ENCODE measurements around the gene ENO4.

The ENO4 gene

GRCh38 chr10:116868722-116869121, 19.4 kb downstream of the ENO4 start:
- DNase-seq (ENCODE audit: low spot score), result no peak

DNA sequence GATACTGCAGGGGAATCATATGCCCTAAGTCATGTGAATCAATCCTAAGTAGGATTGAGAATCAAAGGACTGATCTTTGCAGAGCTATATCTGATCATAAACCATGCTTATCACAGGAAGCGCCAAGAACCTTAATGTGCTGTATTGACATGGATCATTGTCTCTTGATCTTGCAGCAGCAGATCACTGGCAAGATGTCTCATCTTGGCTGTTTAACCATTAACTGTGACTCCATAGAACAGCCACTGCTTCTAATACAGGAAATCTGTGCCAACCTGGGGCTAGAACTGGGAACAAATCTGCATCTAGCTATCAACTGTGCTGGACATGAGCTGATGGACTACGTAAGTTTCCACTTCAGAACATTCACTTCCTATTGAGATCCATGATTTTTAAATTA, 21.6 kb downstream of the ENO4 start:
- DNase-seq (ENCODE audit: low spot score), result no peak

GRCh38 chr10:116873134-116873533, 23.8 kb downstream of the ENO4 start:
- no peak for DNase-seq (ENCODE audit: low spot score)

DNA sequence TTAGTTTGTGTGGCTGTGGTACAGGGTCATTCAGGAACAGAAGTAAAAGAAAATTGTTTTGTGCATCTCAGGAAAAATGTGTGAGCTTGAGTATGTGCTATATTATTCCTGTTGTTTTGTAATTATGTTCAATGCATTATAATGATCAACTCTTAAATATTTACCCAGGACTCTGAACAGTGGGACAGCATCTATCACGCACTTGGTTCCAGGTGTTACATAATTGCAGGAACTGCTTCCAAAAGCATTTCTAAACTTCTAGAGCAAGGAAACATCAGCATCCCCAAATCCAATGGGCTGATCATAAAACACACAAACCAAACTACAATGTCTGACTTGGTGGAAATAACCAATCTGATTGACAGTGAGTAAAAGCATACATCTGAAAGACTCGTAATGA, 26.6 kb downstream of the ENO4 start:
- no peak for DNase-seq (ENCODE audit: low spot score)

- DNase-seq (ENCODE audit: low spot score), result no peak
These were observed 28.1 kb downstream of the ENO4 start for GRCh38 chr10:116877391-116877790.

DNA sequence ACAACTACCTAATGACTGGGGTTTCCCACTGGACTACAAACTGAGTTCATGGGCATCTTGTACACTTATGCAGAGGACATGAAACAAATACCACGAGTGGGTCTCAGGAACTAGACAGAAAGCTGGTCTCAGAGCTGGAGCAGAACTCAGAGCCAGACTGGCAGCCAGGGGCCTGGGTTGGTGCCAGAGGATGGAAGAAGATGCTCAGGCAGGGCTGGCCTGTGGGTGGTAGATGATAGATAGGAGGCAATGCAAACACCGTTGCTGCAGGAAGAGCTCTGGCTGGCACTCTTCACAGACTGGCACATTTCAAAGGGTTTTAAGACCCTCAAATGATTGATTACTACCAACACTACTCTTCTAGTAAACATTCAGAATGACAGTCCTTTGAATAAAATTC, 28.8 kb downstream of the ENO4 start:
- DNase-seq (ENCODE audit: low spot score), result no peak

DNA sequence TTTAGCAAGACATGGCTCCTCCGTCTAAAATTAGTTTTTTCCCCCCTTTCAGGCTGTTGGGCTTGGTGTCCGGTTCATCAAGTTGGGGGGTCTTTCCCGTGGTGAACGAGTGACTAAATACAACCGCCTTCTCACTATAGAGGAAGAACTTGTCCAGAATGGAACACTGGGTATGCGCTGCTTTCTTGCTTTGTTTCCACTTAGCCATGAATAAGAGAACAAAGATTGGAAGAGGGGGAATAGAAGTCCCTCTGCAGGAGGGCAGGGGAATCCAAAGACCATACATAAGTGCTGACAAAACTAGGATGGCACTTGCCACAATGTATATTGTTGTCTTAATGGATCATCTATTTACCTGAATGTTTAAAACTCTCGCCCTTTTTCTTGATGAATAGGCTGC, 30.5 kb downstream of the ENO4 start:
- no peak for DNase-seq (ENCODE audit: low spot score)

- peak; percentile 62 for DNase-seq (ENCODE audit: low spot score)
These were observed 31.6 kb downstream of the ENO4 start for GRCh38 chr10:116880716-116881482.

DNA sequence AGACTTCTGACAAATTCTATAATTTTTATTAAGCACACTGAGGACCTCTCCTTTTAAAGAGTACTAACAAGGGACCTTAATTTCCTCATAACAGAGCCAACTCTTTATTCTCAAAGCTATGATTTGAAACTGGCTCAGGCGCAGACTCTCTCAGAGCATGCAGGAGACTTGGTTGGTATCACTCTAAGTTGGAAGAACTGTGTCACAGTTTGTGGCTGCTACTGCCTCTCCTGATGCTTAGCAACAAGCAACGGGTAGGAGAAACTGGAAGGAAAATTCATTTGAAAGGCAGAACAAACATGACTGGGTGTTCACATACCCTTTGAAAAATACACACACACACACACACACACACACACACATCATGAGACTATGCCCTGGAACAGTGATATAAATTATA, 33.3 kb downstream of the ENO4 start:
- no peak for DNase-seq (ENCODE audit: low spot score)

DNA sequence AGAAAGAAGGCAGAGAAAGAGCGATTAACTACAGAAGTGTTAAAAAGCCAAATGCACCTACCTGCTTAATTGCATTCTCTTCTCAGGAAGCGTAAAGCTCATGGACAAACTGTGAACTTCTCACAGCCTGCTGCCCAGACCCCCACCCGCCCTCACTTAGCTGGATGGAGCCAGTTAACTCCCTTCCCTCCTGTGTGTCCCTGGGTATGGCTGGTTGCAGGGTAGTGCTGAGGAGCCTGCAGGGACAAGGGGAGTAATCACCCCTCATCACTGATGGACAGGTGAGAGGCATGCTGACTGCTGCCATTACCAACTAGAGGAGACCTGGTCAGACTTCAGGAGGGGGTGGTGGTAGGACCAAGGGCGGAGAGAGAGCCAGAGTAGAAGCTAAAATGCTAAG, 37.5 kb downstream of the ENO4 start:
- no peak for DNase-seq (ENCODE audit: low spot score)

- no peak for DNase-seq (ENCODE audit: low spot score)
These were observed 39.2 kb downstream of the ENO4 start for GRCh38 chr10:116888380-116889055.

GRCh38 chr10:116889066-116889465, 39.8 kb downstream of the ENO4 start:
- DNase-seq (ENCODE audit: low spot score), result no peak

- peak; percentile 68 for DNase-seq (ENCODE audit: low spot score)
These were observed 41.9 kb downstream of the ENO4 start for GRCh38 chr10:116891208-116891607.

- no peak for DNase-seq (ENCODE audit: low spot score)
These were observed 43.8 kb downstream of the ENO4 start for GRCh38 chr10:116892907-116893685.

GRCh38 chr10:116893686-116894037, 44.4 kb downstream of the ENO4 start:
- DNase-seq (ENCODE audit: low spot score), result no peak

- DNase-seq (ENCODE audit: low spot score), result no peak
These were observed 50.3 kb downstream of the ENO4 start for GRCh38 chr10:116899626-116900025.

DNA sequence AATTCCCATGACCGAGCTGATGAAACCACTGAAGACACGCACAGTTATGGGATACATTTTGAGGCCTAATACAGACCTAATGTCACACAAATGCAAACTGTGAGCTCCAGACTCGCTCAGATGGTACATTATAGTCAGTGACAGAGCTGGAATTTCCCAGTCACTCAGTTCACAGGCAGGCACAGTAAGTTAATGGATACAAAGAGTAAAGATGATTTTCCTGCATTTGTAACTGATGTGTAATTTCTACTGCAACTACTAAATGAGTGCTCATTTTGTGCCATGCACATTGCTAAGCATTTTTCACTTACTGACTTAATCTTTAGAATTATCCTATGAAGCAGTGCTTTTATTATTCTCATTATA, 56.5 kb downstream of the ENO4 start:
- no peak for DNase-seq (ENCODE audit: low spot score)

- DNase-seq (ENCODE audit: low spot score), result no peak
These were observed 58.1 kb downstream of the ENO4 start for GRCh38 chr10:116907245-116907987.

DNA sequence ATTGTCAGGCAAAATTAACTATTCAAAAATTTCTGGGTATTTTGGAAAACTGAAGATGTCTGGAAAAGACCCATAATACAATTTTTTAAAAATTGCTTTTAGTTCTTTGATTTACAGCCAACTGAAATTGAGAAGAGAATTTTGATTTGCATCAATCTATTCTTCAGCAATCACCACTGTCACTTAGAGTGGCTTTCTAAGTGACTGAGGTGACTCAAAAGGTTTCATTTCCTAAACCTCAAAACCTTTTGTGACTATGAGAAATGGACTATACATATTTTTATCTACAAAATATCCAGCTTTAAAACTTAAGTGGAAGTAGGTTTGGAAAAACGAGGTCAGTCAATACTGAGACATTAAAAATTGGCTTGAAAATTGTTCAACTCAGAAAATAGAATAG, 60.0 kb downstream of the ENO4 start:
- DNase-seq (ENCODE audit: low spot score), result no peak

DNA sequence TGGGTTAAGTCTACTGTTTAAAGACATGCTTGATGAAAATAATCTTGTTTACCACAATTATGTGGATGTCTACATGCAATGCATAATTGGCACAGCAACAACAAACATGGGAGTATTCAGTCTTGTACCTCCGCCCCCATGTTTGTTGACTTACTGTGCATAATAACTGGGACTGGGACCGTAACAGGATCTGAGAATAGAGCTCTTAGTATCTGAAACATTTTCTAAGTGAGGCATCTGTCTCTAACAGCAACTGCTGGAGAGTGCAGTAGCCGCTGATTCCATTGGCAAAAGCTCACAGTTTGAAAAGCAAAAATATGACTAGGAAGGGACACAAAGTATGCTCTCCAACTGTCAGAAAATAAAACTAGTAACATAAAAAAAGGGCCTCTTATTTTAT, 61.6 kb downstream of the ENO4 start:
- DNase-seq (ENCODE audit: low spot score), result peak; percentile 56

- DNase-seq (ENCODE audit: low spot score), result no peak
These were observed 62.9 kb downstream of the ENO4 start for GRCh38 chr10:116912162-116912561.

- no peak for DNase-seq (ENCODE audit: low spot score)
These were observed 64.4 kb downstream of the ENO4 start for GRCh38 chr10:116913695-116914094.
